ENCODE measurements around the gene RAB3IP.

- TF ChIP-seq CTCF (IDR thresholded peaks at IDR 0.05 in 2 of 3, conservative IDR thresholded peaks at IDR 0.05 in 1 of 3; ENCODE audit: control insufficient read depth in 2 of 3, extremely low read depth in 1 of 3, insufficient read depth in 1 of 3, low read depth in 3 of 3, low read length in 3 of 3) (no peak), TAF1 (IDR thresholded peaks at IDR 0.05; ENCODE audit: borderline replicate concordance, low read depth, low read length) (no peak), ZNF24 (IDR thresholded peaks at IDR 0.05) (no peak)
Measured at GRCh38 chr12:69689638-69690037, 49.0 kb upstream of the RAB3IP start.
